Mononuclear cell (primary cell): ENCODE data around the gene ENTREP1. TPM values are rescaled to one million over a fixed set of nuclear protein-coding genes. Genes with fewer than 3 reads are reported as not detected.
"Not testable (repeated sequence)": the region's sequence is repeated elsewhere in the genome, so short reads cannot be mapped to it uniquely, and the experiment has no call there.

Experiments
- H3K27me3 ChIP-seq: 2 replicates; pipeline ENCODE4 v1.6.0; 2011; ENCODE audit warnings: low read length, control low read depth; ENCODE audit not compliant: insufficient read depth
- H3K4me1 ChIP-seq: 2 replicates; pipeline ENCODE4 v1.5.1; 2011; ENCODE audit warnings: mild to moderate bottlenecking, low read length, control low read depth; ENCODE audit not compliant: insufficient read depth
- H3K4me3 ChIP-seq: 2 replicates; pipeline ENCODE4 v1.5.1; 2011; ENCODE audit warnings: mild to moderate bottlenecking, low read length, moderate library complexity
- H3K9me3 ChIP-seq: 2 replicates; pipeline ENCODE4 v1.5.1; 2011; ENCODE audit warnings: low read depth, mild to moderate bottlenecking, control low read depth, low read length
- total RNA-seq: library from RNA; depleted of rRNA; stranded (reverse); fragments of >200 nt; gene quantifications from one replicate; pipeline ENCODE4 v1.2.3, GENCODE V29; 2012

Gene ENTREP1, protein sequence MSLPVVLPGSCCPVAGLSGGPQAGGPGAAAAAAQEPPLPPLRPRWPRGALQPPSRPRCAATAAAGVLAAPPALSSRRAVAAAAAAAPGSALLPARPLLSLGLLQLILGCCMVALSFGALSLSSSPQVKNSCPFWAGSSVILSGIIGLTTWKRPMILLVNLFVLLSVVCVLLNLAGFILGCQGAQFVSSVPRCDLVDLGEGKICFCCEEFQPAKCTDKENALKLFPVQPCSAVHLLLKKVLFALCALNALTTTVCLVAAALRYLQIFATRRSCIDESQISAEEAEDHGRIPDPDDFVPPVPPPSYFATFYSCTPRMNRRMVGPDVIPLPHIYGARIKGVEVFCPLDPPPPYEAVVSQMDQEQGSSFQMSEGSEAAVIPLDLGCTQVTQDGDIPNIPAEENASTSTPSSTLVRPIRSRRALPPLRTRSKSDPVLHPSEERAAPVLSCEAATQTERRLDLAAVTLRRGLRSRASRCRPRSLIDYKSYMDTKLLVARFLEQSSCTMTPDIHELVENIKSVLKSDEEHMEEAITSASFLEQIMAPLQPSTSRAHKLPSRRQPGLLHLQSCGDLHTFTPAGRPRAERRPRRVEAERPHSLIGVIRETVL
- total RNA-seq = not detected

DNA sequence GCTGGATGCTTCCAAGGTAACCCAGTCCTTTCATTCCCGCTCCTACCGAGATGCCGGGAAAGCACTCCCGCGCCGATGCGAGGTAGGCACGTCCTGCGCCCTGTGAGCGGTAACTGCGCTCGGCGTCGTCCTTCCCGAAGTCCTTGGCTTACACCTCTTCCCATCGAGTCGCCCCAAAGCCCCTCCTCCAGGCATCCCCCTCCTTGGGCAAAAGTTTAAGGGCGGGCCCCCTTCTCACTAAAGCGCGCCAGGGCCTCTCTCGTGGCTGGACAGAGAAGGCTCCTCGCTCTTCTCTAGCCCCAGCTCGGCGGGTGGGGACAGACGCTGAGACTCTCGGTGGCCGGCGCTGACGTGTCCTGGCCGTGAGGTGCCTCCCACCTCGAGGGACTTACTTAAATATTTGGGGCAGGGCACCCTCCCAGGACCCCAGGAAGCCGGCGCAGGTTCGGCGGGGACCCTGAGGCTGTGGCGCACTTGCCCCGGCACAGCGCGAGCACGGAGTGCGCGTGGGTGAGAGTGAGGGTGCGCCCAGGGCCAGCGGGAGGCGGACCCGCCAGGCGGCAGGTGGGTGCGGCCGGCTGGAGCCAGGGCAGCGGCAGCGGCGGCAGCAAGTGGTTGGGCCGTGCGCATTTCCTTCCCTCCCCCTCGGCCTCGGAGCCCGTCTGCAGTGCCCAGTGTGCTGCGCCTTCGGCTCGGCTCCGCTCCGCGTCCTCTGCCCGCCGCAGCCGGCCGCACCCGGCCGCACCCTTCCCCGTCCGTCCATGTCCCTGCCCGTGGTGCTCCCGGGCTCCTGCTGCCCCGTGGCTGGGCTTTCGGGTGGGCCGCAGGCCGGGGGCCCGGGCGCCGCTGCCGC is at the start of gene ENTREP1:
Gene ENTREP1 (plus strand): TSS at position 667 of the 853 bp plus-strand sequence. CDS start 95 bp downstream, at position 762.
- H3K4me1 ChIP-seq = no peaks in the 10 kb centered on the region
- H3K4me3 ChIP-seq = no peak within 1 kb of the TSS
- no peaks in the 10 kb centered on the region for H3K9me3 ChIP-seq
- H3K27me3 ChIP-seq = peaks cover 59% of the 10 kb centered on the region

DNA sequence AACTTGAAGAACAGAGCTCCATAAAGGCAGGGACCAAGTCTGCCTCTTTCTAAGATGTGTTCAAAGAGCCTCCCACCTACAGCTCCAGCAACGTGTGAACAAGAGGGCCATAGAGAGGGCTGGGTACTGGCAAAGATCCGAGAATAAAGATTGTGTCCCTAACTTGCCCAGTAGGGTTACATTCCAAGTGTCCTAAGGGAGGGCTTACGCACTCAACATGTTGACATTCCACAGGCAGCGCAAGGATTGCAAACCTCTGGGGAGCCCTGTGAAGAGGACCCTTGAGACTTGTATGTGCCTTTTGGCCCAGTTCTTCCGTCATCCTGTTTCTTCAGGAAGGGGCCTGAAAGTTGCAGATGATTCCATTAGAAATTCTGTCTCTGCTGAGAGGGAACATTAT is 48.2 kb upstream of the ENTREP1 start:
- Histone ChIP-seq H3K4me3 (no peak overlapping the region), H3K4me1 (no peaks in the 10 kb centered on the region), H3K27me3 (no peaks in the 10 kb centered on the region), H3K9me3 (no peaks in the 10 kb centered on the region)

DNA sequence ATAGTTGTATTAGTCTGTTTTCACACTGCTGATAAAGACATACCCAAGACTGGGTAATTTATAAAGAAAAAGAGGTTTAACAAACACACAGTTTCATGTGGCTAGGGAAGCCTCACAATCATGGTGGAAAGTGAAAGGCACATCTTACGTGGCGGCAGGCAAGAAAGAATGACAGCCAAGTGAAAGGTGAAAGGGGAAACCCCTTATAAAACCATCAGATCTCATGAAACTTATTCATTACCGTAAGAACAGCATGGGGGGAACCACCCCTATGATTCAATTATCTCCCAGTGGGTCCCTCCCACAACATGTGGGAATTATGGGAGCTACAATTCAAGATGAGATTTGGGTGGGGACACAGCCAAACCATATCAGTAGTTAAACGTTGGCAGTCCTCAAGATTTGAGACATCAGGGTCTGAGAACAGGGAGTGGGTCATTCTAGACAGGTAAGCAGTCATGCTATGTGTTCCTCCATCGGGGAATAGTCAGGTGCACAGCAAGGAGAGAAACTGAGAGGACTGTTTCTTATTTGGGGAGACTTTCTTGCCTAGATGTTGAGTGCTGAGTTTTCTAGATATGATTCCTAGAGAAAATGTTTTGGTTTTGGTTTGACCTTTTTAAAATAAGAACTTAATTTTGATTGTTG is 45.8 kb upstream of the ENTREP1 start:
- Histone ChIP-seq H3K27me3 (no peaks in the 10 kb centered on the region), H3K9me3 (no peaks in the 10 kb centered on the region), H3K4me1 (no peaks in the 10 kb centered on the region), H3K4me3 (no peak overlapping the region)

DNA sequence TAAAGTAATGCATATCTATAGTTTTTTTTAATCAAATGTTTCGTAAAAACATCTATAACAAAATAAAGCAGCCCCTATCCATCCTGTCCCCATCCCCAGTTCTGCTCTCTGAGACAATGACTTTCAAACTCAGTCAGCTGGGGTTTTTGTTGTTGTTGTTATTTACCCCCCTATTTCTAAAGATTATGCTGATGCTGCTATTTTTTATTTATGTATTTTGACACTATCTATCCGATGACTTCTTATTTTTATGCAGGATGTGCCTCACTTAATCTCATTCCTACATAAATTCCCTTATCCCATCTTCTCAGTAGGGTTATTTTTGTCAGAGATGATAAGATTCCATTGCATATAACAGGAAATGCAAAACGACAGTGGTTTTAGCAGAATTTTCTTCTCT is 45.3 kb upstream of the ENTREP1 start:
- Histone ChIP-seq H3K27me3 (no peaks in the 10 kb centered on the region), H3K4me3 (no peak overlapping the region), H3K9me3 (no peaks in the 10 kb centered on the region), H3K4me1 (no peaks in the 10 kb centered on the region)

DNA sequence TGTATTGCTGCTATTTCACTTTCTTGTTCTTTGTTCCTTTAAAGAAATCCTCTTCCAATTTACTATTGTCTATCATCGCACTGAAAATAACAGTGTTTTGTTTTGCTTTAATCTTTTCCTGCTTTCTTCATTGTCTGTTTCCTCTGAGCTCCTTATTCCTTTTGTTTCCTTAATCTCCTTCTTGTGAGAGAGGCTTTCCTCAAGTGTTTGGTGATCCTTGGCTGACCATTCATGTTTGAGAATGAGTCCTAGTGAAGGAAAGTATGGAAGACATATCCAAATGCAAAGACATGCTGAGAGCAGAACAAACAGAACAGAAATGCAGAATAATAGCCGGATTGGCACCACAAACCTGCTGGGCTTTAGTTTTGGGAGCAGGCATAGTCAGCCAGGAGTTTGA is 42.0 kb upstream of the ENTREP1 start:
- Histone ChIP-seq H3K4me1 (no peaks in the 10 kb centered on the region), H3K27me3 (no peaks in the 10 kb centered on the region)

DNA sequence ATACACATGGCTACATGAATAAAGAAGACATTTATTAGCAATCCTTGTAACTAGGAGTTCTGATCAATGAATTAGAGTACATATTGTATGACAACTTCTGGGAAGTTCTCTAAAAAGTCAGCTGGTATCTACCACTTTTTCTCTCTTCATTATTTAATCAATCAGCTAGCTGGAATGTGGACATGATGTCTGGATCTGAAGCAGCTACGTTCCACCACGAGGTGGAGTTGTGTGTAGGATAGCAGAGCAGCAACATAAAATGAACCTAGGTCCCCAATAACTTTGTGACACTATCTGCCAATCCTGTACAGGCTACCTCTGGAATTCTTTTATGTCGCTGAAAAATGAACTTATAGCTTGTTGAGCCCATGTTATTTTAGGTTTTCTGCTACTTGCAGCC is 32.9 kb upstream of the ENTREP1 start:
- no peaks in the 10 kb centered on the region for H3K4me1 ChIP-seq
- no peak overlapping the region for H3K4me3 ChIP-seq
- H3K27me3 ChIP-seq = no peaks in the 10 kb centered on the region
- H3K9me3 ChIP-seq = no peaks in the 10 kb centered on the region

More for the DNA sequence above, 42.0 kb upstream of the ENTREP1 start:
- H3K4me3 ChIP-seq = no peak overlapping the region
- H3K9me3 ChIP-seq = no peaks in the 10 kb centered on the region

DNA sequence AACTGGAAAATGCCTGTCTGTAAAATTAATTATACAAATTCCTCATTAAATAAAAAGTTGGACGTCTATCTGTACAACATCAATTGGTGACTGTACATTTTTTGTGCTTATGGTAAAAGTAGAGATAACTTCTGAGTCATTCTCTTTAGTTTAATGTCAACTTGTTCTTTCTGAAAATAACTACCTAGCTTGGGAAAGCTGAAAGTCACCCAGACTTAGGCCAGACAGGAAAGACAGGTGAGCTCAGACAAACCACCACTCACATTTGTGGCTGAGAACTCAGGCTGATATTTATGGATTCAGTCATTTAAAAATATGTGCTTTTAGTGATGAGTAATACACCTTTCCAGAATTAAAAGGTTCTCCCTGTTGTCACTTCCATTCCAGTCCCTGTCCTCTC is 31.9 kb upstream of the ENTREP1 start:
- Histone ChIP-seq H3K4me1 (no peaks in the 10 kb centered on the region), H3K9me3 (no peaks in the 10 kb centered on the region), H3K27me3 (no peaks in the 10 kb centered on the region), H3K4me3 (no peak overlapping the region)

DNA sequence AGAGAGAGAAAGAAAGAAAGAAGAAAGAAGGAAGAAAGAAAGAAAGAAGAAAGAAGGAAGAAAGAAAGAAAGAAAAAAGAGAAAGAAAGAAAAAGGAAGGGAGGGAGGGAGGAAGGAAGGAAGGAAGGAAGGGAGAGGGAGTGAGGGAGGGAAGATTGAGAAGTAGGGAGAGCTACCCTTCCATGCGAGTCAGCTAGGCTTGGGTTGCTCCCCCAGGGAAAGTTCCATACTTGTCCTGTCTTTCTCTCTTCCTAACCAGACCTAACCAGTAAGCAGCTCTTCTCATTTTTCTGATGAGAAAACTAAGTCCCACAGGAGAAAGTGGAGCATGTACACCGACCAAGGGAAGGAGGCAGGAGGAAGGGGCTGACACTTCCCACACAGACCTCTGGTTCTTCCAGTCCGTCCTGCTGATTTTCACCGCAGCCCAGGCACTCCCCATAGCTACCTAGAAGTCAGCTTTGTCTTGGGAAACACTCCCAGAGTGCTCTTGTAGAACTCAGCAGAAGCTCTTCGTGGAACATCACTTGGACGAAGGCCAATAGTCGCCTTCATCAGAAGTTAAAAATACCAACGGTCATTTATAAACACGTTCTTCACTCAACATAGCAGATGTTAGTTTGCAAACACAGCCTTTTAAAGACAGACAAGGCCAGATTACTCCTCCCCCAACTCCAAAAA is 29.0 kb upstream of the ENTREP1 start:
- no peaks in the 10 kb centered on the region for H3K9me3 ChIP-seq
- H3K4me3 ChIP-seq = no peak overlapping the region
- H3K4me1 ChIP-seq = no peaks in the 10 kb centered on the region
- no peaks in the 10 kb centered on the region for H3K27me3 ChIP-seq

DNA sequence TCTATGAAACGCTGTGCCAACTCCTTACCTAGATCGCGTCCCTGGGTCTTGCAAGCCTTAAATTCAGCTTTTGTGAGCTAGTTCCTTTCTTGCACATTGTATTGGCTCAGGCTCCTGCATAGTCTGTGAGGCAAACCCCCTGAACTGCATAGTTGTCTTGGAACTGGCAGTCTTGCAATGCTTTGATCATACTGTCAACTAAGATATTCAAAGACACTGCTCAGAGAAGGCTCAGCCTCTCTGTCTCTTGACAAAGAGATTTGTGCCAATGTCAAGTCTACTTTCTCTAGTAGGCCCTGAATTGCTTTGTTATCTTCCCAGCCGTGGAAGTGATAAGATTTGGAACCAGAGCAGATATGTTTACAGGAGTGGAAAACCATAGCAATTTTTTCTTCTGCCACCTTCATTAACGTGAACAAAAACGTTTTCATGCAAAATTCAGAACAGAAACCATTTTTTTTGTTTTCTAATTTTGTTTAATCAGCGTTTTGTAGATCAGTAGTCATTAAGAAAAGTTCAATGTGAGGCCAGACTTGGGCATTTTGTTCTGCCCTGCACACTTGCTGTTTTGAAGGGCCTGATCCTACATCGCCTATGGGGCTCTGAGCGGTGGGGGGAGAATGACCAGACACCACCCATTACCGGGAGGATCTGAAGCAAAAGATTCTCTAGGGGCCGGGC is 27.6 kb upstream of the ENTREP1 start:
- Histone ChIP-seq H3K9me3 (no peaks in the 10 kb centered on the region), H3K27me3 (no peaks in the 10 kb centered on the region)

DNA sequence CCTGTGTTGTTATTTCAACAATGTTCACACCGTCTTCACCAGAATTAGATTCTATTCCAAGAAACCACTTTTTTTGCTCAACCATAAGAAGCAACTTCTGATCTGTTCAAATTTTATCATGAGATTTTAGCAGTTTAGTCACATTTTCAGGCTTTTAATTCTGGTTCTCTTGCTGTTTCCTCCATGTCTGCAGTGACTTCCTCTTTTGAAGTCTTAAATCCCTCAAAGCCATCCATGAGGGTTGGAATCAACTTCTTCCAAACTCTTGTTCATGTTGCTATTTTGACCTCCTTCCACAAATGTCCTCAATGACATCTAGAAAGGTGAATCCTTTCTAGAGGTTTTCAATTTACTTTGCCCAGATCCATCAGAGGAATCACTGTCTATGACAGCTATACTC is 25.7 kb upstream of the ENTREP1 start:
- no peaks in the 10 kb centered on the region for H3K27me3 ChIP-seq
- no peaks in the 10 kb centered on the region for H3K4me1 ChIP-seq
- H3K4me3 ChIP-seq = no peak overlapping the region
- H3K9me3 ChIP-seq = no peaks in the 10 kb centered on the region

More for the DNA sequence above, 27.6 kb upstream of the ENTREP1 start:
- Histone ChIP-seq H3K4me1 (no peaks in the 10 kb centered on the region), H3K4me3 (no peak overlapping the region)

DNA sequence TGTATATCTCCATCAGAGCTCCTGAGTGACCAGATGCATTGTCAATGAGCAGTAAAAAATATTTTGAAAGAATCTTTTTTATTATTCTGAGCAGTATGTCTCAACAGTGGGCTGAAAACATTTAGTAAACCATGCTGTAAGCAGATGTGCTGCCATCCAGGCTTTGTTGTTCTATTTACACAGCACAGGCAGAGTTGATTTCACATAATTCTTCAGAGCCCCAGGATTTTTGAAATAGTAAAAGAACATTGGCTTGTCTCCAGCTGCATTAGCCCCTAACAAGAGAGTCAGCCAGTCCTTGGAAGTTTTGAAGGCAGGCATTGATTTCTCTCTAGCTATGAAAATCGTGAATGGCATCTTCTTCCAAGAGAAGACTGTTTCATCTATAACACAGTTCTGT is 25.2 kb upstream of the ENTREP1 start:
- no peaks in the 10 kb centered on the region for H3K4me1 ChIP-seq
- no peaks in the 10 kb centered on the region for H3K27me3 ChIP-seq
- no peak overlapping the region for H3K4me3 ChIP-seq
- no peaks in the 10 kb centered on the region for H3K9me3 ChIP-seq

DNA sequence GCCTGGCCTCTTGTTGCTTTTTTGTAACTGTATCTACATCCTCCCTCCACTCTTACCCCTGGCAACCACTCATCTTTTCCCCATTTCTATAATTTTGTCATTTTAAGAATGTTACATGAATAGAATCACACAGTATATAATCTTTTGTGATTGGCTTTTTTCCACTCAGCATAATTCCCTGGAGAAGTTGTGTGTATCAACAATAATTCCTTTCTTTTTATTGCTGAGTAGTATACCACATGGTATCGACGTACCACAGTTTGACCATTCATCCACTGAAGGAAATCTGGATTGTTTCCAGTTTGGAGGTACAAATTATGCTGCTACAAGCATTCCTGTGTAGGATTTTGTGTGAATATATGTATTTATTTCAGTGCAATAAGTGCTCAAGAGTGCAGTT is 21.7 kb upstream of the ENTREP1 start:
- no peaks in the 10 kb centered on the region for H3K9me3 ChIP-seq
- H3K4me3 ChIP-seq = no peak overlapping the region
- H3K4me1 ChIP-seq = no peaks in the 10 kb centered on the region
- H3K27me3 ChIP-seq = no peaks in the 10 kb centered on the region

DNA sequence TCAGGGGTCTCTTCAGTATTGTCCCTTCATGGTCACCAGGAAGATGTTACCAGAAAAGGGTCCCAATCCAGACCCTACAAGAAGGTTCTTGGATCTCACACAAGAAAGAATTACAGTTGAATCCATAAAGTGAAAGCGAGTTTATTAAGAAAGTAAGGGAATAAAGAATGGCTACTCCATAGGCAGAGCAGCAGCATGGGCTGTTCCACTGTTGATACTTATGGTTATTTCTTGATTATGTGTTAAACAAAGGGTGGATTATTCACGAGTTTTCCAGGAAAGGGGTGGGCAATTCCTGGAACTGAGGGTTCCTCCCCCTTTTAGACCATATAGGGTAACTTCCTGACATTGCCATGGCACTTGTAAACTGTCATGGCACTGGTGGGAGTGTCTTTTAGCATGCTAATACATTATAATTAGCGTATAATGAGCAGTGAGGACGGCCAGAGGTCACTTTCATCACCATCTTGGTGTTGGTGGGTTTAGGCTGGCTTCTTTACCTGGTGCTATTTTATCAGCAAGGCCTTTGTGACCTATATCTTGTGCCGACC is 18.0 kb upstream of the ENTREP1 start:
- not testable (repeated sequence) for H3K9me3 ChIP-seq, H3K4me1 ChIP-seq, H3K27me3 ChIP-seq, H3K4me3 ChIP-seq
